ENCODE data around the gene ITGAD. TPM values are rescaled to one million over a fixed set of nuclear protein-coding genes. Genes with fewer than 3 reads are reported as not detected.

Gene ITGAD
- total and polyA plus RNA-seq, 2 donors (not counting 1 experiment from before 2014, with no cell fraction given), result 0.19 TPM; not detected in 1

DNA sequence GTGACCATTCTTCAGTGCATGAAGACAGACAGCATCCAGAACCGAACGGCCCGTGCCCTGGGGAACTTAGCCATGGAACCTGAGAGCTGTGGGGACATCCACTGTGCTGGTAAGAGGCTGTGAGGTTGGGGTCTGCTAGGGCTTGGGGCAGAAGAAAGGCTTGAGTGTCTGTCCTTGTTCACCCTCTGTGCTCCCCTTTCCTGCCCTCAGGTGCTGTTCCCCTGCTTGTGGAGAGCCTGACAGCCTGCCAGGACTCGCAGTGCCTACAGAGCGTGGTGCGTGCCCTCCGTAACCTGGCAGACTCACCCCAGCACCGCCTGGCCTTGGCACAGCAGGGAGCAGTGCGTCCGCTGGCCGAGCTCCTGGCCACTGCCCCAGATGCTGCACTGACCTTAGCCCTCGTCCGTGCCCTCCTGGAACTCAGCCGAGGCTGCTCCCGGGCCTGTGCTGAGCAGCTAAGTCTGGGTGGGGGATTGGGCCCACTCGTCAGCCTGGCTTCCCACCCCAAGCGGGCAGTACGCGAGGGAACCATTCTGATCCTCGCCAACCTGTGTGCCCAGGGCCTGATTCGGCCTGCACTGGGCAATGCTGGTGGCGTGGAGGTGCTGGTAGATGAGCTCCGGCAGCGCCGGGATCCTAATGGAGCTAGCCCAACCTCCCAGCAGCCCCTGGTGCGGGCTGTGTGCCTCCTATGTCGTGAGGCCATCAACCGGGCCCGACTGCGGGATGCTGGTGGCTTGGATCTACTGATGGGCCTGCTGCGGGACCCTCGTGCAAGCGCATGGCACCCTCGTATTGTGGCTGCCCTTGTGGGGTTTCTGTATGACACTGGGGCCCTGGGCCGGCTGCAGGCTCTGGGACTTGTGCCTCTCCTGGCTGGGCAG, 69.0 kb downstream of the ITGAD start:
- H3K27ac Mint-ChIP-seq, result no peak overlapping the region
- no peak overlapping the region for H3K9ac ChIP-seq (ENCODE audit: low read length)

DNA sequence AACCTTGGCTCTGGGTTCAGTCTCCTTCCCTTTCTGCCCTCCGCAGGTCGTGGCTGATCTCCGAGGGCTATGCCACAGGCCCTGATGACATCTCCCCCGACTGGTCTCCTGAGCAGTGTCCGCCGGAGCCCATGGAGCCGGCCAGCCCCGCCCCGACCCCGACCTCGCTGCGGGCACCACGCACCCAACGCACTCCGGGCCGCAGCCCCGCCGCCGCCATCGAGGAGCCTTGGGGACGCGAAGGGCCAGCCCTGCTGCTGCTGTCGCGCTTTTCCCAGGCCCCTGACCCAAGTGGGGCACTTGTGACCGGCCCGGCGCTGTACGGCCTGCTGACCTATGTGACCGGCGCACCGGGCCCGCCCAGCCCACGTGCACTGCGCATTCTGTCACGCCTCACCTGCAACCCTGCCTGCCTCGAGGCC, 71.2 kb downstream of the ITGAD start:
- Histone ChIP-seq H3K4me3 (ENCODE audit: control extremely low read depth in 1 of 5, extremely low read depth in 1 of 5, insufficient read depth in 1 of 5, low read depth in 2 of 5, low read length in 4 of 5) (no peak overlapping the region), H3K4me2 (replicated peaks; ENCODE audit: low read depth, low read length, poor library complexity, severe bottlenecking) (no peak overlapping the region), H2AFZ (ENCODE audit: insufficient read depth, low read depth, low read length, poor library complexity, severe bottlenecking) (no peak overlapping the region), H3K9me3 (ENCODE audit: control extremely low read depth in 1 of 3, control insufficient read depth in 2 of 3, insufficient read depth in 1 of 3, low read length in 2 of 3) (no peaks in the 10 kb centered on the region), H3K79me2 (ENCODE audit: control insufficient read depth, insufficient read depth, low read length) (peaks cover 7% of the 10 kb centered on the region), H3K4me1 (ENCODE audit: control insufficient read depth in 2 of 2, insufficient read depth in 2 of 2, low read length in 2 of 2) (peaks cover 19 to 22% of the 10 kb centered on the region in 2 donors), H3K27ac (ENCODE audit: low read length in 2 of 2) (no peak overlapping the region), H3K27me3 (replicated peaks in 1 of 4; ENCODE audit: control extremely low read depth in 1 of 4, control insufficient read depth in 3 of 4, insufficient read depth in 4 of 4, low read length in 3 of 4) (no peaks in the 10 kb centered on the region), H3K36me3 (replicated peaks in 1 of 2; ENCODE audit: control extremely low read depth in 1 of 2, control insufficient read depth in 1 of 2, extremely low read depth in 1 of 2, insufficient read depth in 2 of 2, low read length in 1 of 2) (peaks cover 0 to 20% of the 10 kb centered on the region in 2 experiments), H3K9ac (ENCODE audit: low read length) (no peak overlapping the region), H4K20me1 (ENCODE audit: control insufficient read depth, insufficient read depth, low read length, poor library complexity, severe bottlenecking) (no peaks in the 10 kb centered on the region)
- intact Hi-C loops (cut with micrococcal nuclease), result no loop called here
- ATAC-seq (ENCODE audit: low read depth) (no peak), DNase-seq (no peak)
- 99% methylated on average over 36 of the region's 36 CpGs for WGBS (ENCODE audit: insufficient coverage)
- Mint-ChIP-seq H3K9me3 (ENCODE audit: insufficient read depth) (no peaks in the 10 kb centered on the region), H3K27me3 (no peaks in the 10 kb centered on the region), H3K4me3 (no peak overlapping the region), H3K27ac (no peak overlapping the region), H3K4me1 (peaks cover 41% of the 10 kb centered on the region)
- CTCF ChIA-PET, result no interaction called here
- POLR2A ChIA-PET, result no interaction called here
- TF ChIP-seq, protein P1, sequence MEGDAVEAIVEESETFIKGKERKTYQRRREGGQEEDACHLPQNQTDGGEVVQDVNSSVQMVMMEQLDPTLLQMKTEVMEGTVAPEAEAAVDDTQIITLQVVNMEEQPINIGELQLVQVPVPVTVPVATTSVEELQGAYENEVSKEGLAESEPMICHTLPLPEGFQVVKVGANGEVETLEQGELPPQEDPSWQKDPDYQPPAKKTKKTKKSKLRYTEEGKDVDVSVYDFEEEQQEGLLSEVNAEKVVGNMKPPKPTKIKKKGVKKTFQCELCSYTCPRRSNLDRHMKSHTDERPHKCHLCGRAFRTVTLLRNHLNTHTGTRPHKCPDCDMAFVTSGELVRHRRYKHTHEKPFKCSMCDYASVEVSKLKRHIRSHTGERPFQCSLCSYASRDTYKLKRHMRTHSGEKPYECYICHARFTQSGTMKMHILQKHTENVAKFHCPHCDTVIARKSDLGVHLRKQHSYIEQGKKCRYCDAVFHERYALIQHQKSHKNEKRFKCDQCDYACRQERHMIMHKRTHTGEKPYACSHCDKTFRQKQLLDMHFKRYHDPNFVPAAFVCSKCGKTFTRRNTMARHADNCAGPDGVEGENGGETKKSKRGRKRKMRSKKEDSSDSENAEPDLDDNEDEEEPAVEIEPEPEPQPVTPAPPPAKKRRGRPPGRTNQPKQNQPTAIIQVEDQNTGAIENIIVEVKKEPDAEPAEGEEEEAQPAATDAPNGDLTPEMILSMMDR (IDR thresholded peaks at IDR 0.05), result no peak
- TF ChIP-seq EZH2 (IDR thresholded peaks at IDR 0.05; ENCODE audit: borderline replicate concordance, insufficient read depth, low read depth, low read length, poor library complexity, severe bottlenecking), result no peak

More for the DNA sequence above, 69.0 kb downstream of the ITGAD start:
- WGBS (ENCODE audit: insufficient coverage), result 98% methylated on average over 33 of the region's 35 CpGs
- peaks cover 39% of the 10 kb centered on the region for H3K4me1 Mint-ChIP-seq
- DNase-seq, result no peak
- H3K4me1 ChIP-seq (ENCODE audit: control insufficient read depth in 2 of 2, insufficient read depth in 2 of 2, low read length in 2 of 2), result peaks cover 21 to 33% of the 10 kb centered on the region in 2 donors
- CTCF ChIA-PET, result no interaction called here
- H3K36me3 ChIP-seq (replicated peaks in 1 of 2; ENCODE audit: control extremely low read depth in 1 of 2, control insufficient read depth in 1 of 2, extremely low read depth in 1 of 2, insufficient read depth in 2 of 2, low read length in 1 of 2), result peaks cover 0 to 20% of the 10 kb centered on the region in 2 experiments
- no peaks in the 10 kb centered on the region for H3K27me3 ChIP-seq (replicated peaks in 1 of 4; ENCODE audit: control extremely low read depth in 1 of 4, control insufficient read depth in 3 of 4, insufficient read depth in 4 of 4, low read length in 3 of 4)
- no peaks in the 10 kb centered on the region for H3K9me3 ChIP-seq (ENCODE audit: control extremely low read depth in 1 of 3, control insufficient read depth in 2 of 3, insufficient read depth in 1 of 3, low read length in 2 of 3)
- H4K20me1 ChIP-seq (ENCODE audit: control insufficient read depth, insufficient read depth, low read length, poor library complexity, severe bottlenecking), result peaks cover 9% of the 10 kb centered on the region
- intact Hi-C loops (cut with micrococcal nuclease), result no loop called here
- POLR2A ChIA-PET, result no interaction called here
- no peak overlapping the region for H2AFZ ChIP-seq (ENCODE audit: insufficient read depth, low read depth, low read length, poor library complexity, severe bottlenecking)
- H3K9me3 Mint-ChIP-seq (ENCODE audit: insufficient read depth), result no peaks in the 10 kb centered on the region
- H3K27me3 Mint-ChIP-seq, result no peaks in the 10 kb centered on the region
- no peak overlapping the region for H3K27ac ChIP-seq (ENCODE audit: low read length in 2 of 2)
- H3K4me3 Mint-ChIP-seq, result no peak overlapping the region
- TF ChIP-seq, protein P1 (IDR thresholded peaks at IDR 0.05), result no peak
- no peak for TF ChIP-seq EZH2 (IDR thresholded peaks at IDR 0.05; ENCODE audit: borderline replicate concordance, insufficient read depth, low read depth, low read length, poor library complexity, severe bottlenecking)
- no peak for ATAC-seq (ENCODE audit: low read depth)
- no peak overlapping the region for H3K4me3 ChIP-seq (ENCODE audit: control extremely low read depth in 1 of 5, extremely low read depth in 1 of 5, insufficient read depth in 1 of 5, low read depth in 2 of 5, low read length in 4 of 5)
- peaks cover 16% of the 10 kb centered on the region for H3K79me2 ChIP-seq (ENCODE audit: control insufficient read depth, insufficient read depth, low read length)
- no peak overlapping the region for H3K4me2 ChIP-seq (replicated peaks; ENCODE audit: low read depth, low read length, poor library complexity, severe bottlenecking)
